ENCODE data around the gene GNG7. TPM values are rescaled to one million over a fixed set of nuclear protein-coding genes. Genes with fewer than 3 reads are reported as not detected.
"Not testable (repeated sequence)": the region's sequence is repeated elsewhere in the genome, so short reads cannot be mapped to it uniquely, and the experiment has no call there.

GNG7 gene
- polyA plus RNA-seq, 1 experiment: 0.57 TPM

GRCh38 chr19:2475702-2476450, 226.6 kb downstream of the GNG7 start, which contains the start of gene GADD45B:
Gene GADD45B, plus strand, starts transcription at chr19:2476127. Its CDS starts 232 bp downstream, at chr19:2476359.
- DNase-seq (ENCODE audit: low read depth, low spot score): peak; percentile 97
- ChIA-PET POLR2A (interaction anchor here (0.5 to 4.2 kb wide), 73 partner anchors 8 to 1203 kb away, joined by 3 to 266 read pairs (median 6); partner anchors contain the start of genes LMNB2, SF3A2, THOP1 and TIMM13), CTCF (interaction anchor here (2.2 to 3.9 kb wide), 4 partner anchors 103 to 161 kb away, joined by 10 to 27 read pairs (median 16); no protein-coding TSS in a partner anchor)
- H3K9me3 ChIP-seq (ENCODE audit: control insufficient read depth, insufficient read depth, low read length): peaks cover 4% of the 10 kb centered on the region; the same call in 1 of the 2 replicates
- no peak for TF ChIP-seq CTCF (IDR thresholded peaks at IDR 0.05; ENCODE audit: low read depth, low read length)
- H3K27ac ChIP-seq (ENCODE audit: low read depth, low read length): peak within 1 kb of the TSS; percentile 77
- peak within 1 kb of the TSS; percentile 94 for H3K4me3 ChIP-seq (ENCODE audit: low read depth, low read length)
- no peaks in the 10 kb centered on the region for H3K27me3 ChIP-seq (ENCODE audit: control insufficient read depth, insufficient read depth, low read length)

DNA sequence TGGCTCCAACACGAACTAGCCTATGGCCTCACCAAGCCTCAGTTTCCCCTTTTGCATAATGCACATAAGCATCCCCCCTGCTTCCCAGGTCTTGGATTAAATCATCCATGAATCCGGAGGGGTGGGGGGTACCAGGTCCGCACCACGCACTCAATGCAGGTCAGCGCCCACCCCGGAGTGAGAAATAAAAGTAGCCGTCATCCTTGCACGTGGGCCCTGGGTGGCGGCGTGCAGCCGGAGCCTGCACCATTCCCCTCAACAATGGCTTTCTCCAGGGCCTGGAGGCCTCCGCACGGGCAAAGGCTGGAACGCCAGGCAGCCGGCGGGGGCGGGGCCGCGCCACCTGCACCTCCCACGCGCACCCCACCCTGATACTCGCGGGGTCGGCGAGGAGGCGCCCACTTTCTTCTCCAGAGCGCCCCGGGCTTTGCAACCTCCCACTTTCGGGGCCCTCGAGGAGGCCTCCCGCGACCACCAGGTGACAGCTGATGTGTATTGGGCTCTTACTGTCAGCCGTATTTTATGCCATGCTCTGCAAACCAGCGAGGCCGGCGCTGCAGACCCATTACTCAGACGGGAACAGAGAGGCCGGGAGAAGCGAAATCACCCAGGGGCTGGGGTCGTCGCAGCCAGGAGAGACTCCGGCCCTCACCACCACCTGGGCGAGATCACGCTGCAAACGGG, 227.3 kb downstream of the GNG7 start:
- Histone ChIP-seq H3K27ac (ENCODE audit: low read depth, low read length) (peak overlapping the region; percentile 73), H3K9me3 (ENCODE audit: control insufficient read depth, insufficient read depth, low read length) (peaks cover 4% of the 10 kb centered on the region; the same call in 1 of the 2 replicates), H3K27me3 (ENCODE audit: control insufficient read depth, insufficient read depth, low read length) (no peaks in the 10 kb centered on the region), H3K4me3 (ENCODE audit: low read depth, low read length) (peak overlapping the region; percentile 62)
- ChIA-PET CTCF (interaction anchor here (2.2 to 3.9 kb wide), 4 partner anchors 104 to 162 kb away, joined by 10 to 27 read pairs (median 16); no protein-coding TSS in a partner anchor), POLR2A (interaction anchor here (0.5 to 4.2 kb wide), 59 partner anchors 8 to 475 kb away, joined by 3 to 266 read pairs (median 8); partner anchors contain the start of genes LMNB2, THOP1, TIMM13 and ZNF555)
- TF ChIP-seq CTCF (IDR thresholded peaks at IDR 0.05; ENCODE audit: low read depth, low read length): no peak
- DNase-seq (ENCODE audit: low read depth, low spot score): no peak

DNA sequence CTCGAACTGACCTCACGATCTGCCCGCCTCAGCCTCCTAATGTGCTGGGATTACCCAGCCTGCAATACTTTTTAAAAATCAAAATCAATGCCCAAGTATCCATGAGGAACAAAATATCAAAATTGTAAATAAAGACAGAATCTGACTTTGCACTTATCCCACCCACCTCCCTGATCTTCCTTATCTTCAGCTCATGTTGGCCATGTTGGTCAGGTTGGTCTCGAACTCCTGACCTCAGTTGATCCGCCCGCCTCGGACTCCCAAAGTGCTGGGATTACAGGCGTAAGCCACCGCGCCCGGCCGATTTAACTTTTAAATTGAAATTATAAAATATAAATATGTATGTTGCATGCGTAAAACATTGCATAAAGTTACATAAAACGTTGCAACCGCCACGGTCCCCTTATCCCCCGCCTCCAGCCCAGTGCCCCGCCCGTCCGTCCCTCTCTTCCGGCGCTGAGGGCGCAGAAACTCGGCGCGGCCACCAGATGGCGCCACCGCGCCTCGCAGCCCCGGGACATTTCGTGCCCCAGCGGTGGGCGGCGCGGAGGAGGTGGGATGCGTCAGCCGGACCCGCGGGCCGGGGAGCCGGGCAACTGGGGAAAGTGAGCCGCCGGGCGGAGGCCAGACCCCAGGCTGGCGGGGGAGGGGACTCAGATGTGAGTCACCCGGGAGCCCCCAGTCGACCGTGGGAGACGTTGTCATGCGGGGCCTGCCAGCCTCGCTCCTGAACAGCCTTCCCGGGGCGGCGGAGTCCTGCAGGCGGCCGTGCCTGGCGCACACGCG, 228.1 kb downstream of the GNG7 start:
- Histone ChIP-seq H3K9me3 (ENCODE audit: control insufficient read depth, insufficient read depth, low read length) (peaks cover 4% of the 10 kb centered on the region; the same call in 1 of the 2 replicates), H3K27me3 (ENCODE audit: control insufficient read depth, insufficient read depth, low read length) (no peaks in the 10 kb centered on the region), H3K4me3 (ENCODE audit: low read depth, low read length) (peak overlapping the region; percentile 62), H3K27ac (ENCODE audit: low read depth, low read length) (peak overlapping the region; percentile 73)
- peak; percentile 82 for TF ChIP-seq CTCF (IDR thresholded peaks at IDR 0.05; ENCODE audit: low read depth, low read length)
- CTCF ChIA-PET: interaction anchor here (0.6 to 2.2 kb wide), 13 partner anchors 9 to 161 kb away, joined by 3 to 29 read pairs (median 6); no protein-coding TSS in a partner anchor
- POLR2A ChIA-PET: interaction anchor here (0.8 to 4.2 kb wide), 8 partner anchors 18 to 140 kb away, joined by 3 to 238 read pairs (median 36); partner anchors contain the start of gene LMNB2
- no peak for DNase-seq (ENCODE audit: low read depth, low spot score)

DNA sequence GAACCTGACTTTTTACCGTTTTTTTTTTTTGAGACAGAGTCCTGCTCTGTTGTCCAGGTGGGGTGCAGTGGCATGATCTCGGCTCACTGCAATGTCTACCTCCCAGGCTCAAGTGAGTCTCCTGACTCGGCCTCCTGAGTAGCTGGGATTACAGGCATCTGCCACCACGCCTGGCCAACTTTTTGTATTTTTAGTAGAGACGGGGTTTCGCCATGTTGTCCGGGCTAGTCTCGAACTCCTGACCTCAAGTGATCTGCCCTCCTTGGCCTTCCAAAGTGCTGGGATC, 232.6 kb downstream of the GNG7 start:
- ChIA-PET POLR2A (interaction anchor here (0.7 kb wide), 1 partner anchor 74 kb away, joined by 9 read pairs; no protein-coding TSS in a partner anchor), CTCF (interaction anchor here (1.0 kb wide), 1 partner anchor 141 kb away, joined by 3 read pairs; no protein-coding TSS in a partner anchor)
- not testable (repeated sequence) for H3K27ac ChIP-seq (ENCODE audit: low read depth, low read length); DNase-seq (ENCODE audit: low read depth, low spot score); H3K27me3 ChIP-seq (ENCODE audit: control insufficient read depth, insufficient read depth, low read length); H3K4me3 ChIP-seq (ENCODE audit: low read depth, low read length); H3K9me3 ChIP-seq (ENCODE audit: control insufficient read depth, insufficient read depth, low read length)
